H9 (cell line): ENCODE results near the gene IFNA5. TPM values are rescaled to one million over a fixed set of nuclear protein-coding genes. Genes with fewer than 3 reads are reported as not detected.

Experiments
- DNase-seq: peaks from one replicate; pipeline ENCODE4 v3.0.0-alpha.2; 2017
- H2AFZ ChIP-seq: one replicate; pipeline ENCODE4 v1.6.1; 2013; ENCODE audit warnings: mild to moderate bottlenecking, low read length, control low read depth, moderate library complexity
- H2AK5ac ChIP-seq: 2 replicates; pipeline ENCODE4 v1.6.1; 2013; ENCODE audit warnings: low read length, control low read depth, mixed read lengths; ENCODE audit not compliant: insufficient read length
- H2BK120ac ChIP-seq: one replicate; pipeline ENCODE4 v1.6.1; 2013; ENCODE audit warnings: low read depth, mild to moderate bottlenecking, low read length, control low read depth, inconsistent platforms; ENCODE audit not compliant: poor library complexity, severe bottlenecking
- H2BK12ac ChIP-seq: 2 replicates; pipeline ENCODE4 v1.6.1; 2013; ENCODE audit warnings: low read length, control low read depth, mixed read lengths, low read depth; ENCODE audit not compliant: insufficient read length
- H2BK15ac ChIP-seq: 2 replicates; pipeline ENCODE4 v1.6.1; 2013; ENCODE audit warnings: low read depth, low read length, control low read depth
- H2BK20ac ChIP-seq: one replicate; pipeline ENCODE4 v1.6.1; 2013; ENCODE audit warnings: low read depth, mild to moderate bottlenecking, low read length, control low read depth, inconsistent platforms; ENCODE audit not compliant: poor library complexity, severe bottlenecking
- H2BK5ac ChIP-seq: 2 replicates; pipeline ENCODE4 v1.6.1; 2013; ENCODE audit warnings: low read length, control low read depth, mixed read lengths; ENCODE audit not compliant: insufficient read length
- H3K14ac ChIP-seq: 2 replicates; pipeline ENCODE4 v1.6.1; 2013; ENCODE audit warnings: low read length, control low read depth; ENCODE audit not compliant: insufficient read depth
- H3K18ac ChIP-seq: 2 replicates; pipeline ENCODE4 v1.6.1; 2013; ENCODE audit warnings: low read depth, mild to moderate bottlenecking, mixed read lengths, low read length, control low read depth; ENCODE audit not compliant: insufficient read length
- H3K23ac ChIP-seq: 2 replicates; pipeline ENCODE4 v1.6.1; 2013; ENCODE audit warnings: low read length, control low read depth, mixed read lengths, low read depth; ENCODE audit not compliant: insufficient read length
- H3K23me2 ChIP-seq: 2 replicates; pipeline ENCODE4 v1.6.1; 2013; ENCODE audit warnings: low read depth, mild to moderate bottlenecking, mixed read lengths, low read length, control low read depth; ENCODE audit not compliant: insufficient read length, poor library complexity, severe bottlenecking
- H3K27ac ChIP-seq: 2 replicates; pipeline ENCODE4 v1.5.1; 2013; ENCODE audit warnings: low read length, control low read depth, mixed read lengths, low read depth; ENCODE audit not compliant: insufficient read length
- H3K27me3 ChIP-seq: 2 replicates; pipeline ENCODE4 v1.6.1; 2013; ENCODE audit warnings: low read length, control low read depth, inconsistent platforms; ENCODE audit not compliant: insufficient read depth
- H3K4ac ChIP-seq: 2 replicates; pipeline ENCODE4 v1.6.1; 2013; ENCODE audit warnings: low read depth, mild to moderate bottlenecking, control low read depth, inconsistent platforms, low read length, moderate library complexity
- H3K4me1 ChIP-seq: 2 replicates; pipeline ENCODE4 v1.6.1; 2013; ENCODE audit warnings: low read length, control low read depth, inconsistent platforms; ENCODE audit not compliant: insufficient read depth
- H3K4me2 ChIP-seq: 2 replicates; pipeline ENCODE4 v1.6.1; 2013; ENCODE audit warnings: low read length, control low read depth, mixed read lengths; ENCODE audit not compliant: insufficient read length, insufficient read depth
- H3K56ac ChIP-seq: 2 replicates; pipeline ENCODE4 v1.6.1; 2013; ENCODE audit warnings: low read depth, mild to moderate bottlenecking, mixed read lengths, low read length, control low read depth; ENCODE audit not compliant: insufficient read length
- H3K79me1 ChIP-seq: 2 replicates; pipeline ENCODE4 v1.6.1; 2013; ENCODE audit warnings: low read depth, mild to moderate bottlenecking, moderate library complexity, low read length, control low read depth, inconsistent platforms; ENCODE audit not compliant: insufficient read depth, poor library complexity, severe bottlenecking
- H3K79me2 ChIP-seq: 2 replicates; pipeline ENCODE4 v1.6.1; 2013; ENCODE audit warnings: low read length, control low read depth, inconsistent platforms; ENCODE audit not compliant: insufficient read depth
- H3K9ac ChIP-seq: 2 replicates; pipeline ENCODE4 v1.6.1; 2013; ENCODE audit warnings: low read length, control low read depth, mixed read lengths; ENCODE audit not compliant: insufficient read length; ENCODE audit errors: extremely low read depth
- H3K9me3 ChIP-seq: one replicate; pipeline ENCODE4 v1.6.1; 2013; ENCODE audit warnings: low read depth, low read length, inconsistent platforms; ENCODE audit not compliant: control insufficient read depth
- H3T11ph ChIP-seq: one replicate; pipeline ENCODE4 v1.6.1; 2013; ENCODE audit warnings: mild to moderate bottlenecking, low read length, control low read depth, inconsistent platforms
- H4K20me1 ChIP-seq: one replicate; pipeline ENCODE4 v1.6.1; 2013; ENCODE audit not compliant: control insufficient read depth, insufficient read length, insufficient read depth
- H4K5ac ChIP-seq: 2 replicates; pipeline ENCODE4 v1.6.1; 2013; ENCODE audit warnings: low read depth, mild to moderate bottlenecking, mixed read lengths, low read length, control low read depth; ENCODE audit not compliant: insufficient read length
- H4K8ac ChIP-seq: replicated peaks from 2 replicates; pipeline ENCODE4 v1.6.1; 2013; ENCODE audit warnings: low read length, control low read depth, mixed read lengths, low read depth; ENCODE audit not compliant: insufficient read length
- H4K91ac ChIP-seq: 2 replicates; pipeline ENCODE4 v1.6.1; 2013; ENCODE audit warnings: low read depth, mild to moderate bottlenecking, moderate library complexity, mixed read lengths, low read length, control low read depth; ENCODE audit not compliant: insufficient read length
- H3K27ac Mint-ChIP-seq, 3 experiments: 2 replicates in 2 of 3; 3 replicates in 1 of 3; pipeline ENCODE4 v1.8.0; 2020 to 2021; ENCODE audit warnings: mixed read lengths in 3 of 3, mild to moderate bottlenecking in 1 of 3, moderate library complexity in 1 of 3
- H3K27me3 Mint-ChIP-seq: 2 replicates; pipeline ENCODE4 v1.8.0; 2021; ENCODE audit warnings: low read depth, mild to moderate bottlenecking, moderate library complexity, mixed read lengths
- H3K36me3 Mint-ChIP-seq, 3 experiments: 2 replicates in 2 of 3; 3 replicates in 1 of 3; pipeline ENCODE4 v1.8.0; 2020 to 2021; ENCODE audit warnings: low read depth in 3 of 3, mixed read lengths in 3 of 3; ENCODE audit not compliant: insufficient read depth in 1 of 3
- H3K4me1 Mint-ChIP-seq, 2 experiments: 2 replicates each; pipeline ENCODE4 v1.8.0; 2020; ENCODE audit warnings: mixed read lengths in 2 of 2
- H3K4me3 Mint-ChIP-seq, 2 experiments: 2 replicates in 1 of 2; 3 replicates in 1 of 2; pipeline ENCODE4 v1.8.0; 2020 to 2021; ENCODE audit warnings: mild to moderate bottlenecking in 2 of 2, mixed read lengths in 2 of 2, moderate library complexity in 1 of 2
- H3K9me3 Mint-ChIP-seq, 2 experiments: 2 replicates in 1 of 2; 3 replicates in 1 of 2; pipeline ENCODE4 v1.8.0; 2020; ENCODE audit warnings: mild to moderate bottlenecking in 2 of 2, mixed read lengths in 2 of 2, moderate library complexity in 1 of 2
- whole genome bisulfite sequencing: extraction: QIAGEN DNeasy Blood & Tissue Kit; methylation state at CpG from one replicate; pipeline ENCODE4 v1.1.7; 2013; ENCODE audit warnings: missing lambda C conversion rate, low lambda C conversion rate, mixed read lengths; ENCODE audit not compliant: insufficient read length; ENCODE audit errors: extremely low coverage; 5-methylcytosine and 5-hydroxymethylcytosine counted together
- total RNA-seq: library from RNA; stranded (reverse); gene quantifications from 2 replicates; pipeline ENCODE4 v1.2.1, GENCODE V29; 2021
- TF ChIP-seq, protein P1 (sequence below): fragments of 200-600 bp; sonication (generic); conservative IDR thresholded peaks from 3 replicates; pipeline ENCODE4 v1.8.0; 2021; ENCODE audit warnings: antibody characterized with exemption, mild to moderate bottlenecking

Gene IFNA5
- total RNA-seq, 1 experiment from 2014 or later = not detected

DNA sequence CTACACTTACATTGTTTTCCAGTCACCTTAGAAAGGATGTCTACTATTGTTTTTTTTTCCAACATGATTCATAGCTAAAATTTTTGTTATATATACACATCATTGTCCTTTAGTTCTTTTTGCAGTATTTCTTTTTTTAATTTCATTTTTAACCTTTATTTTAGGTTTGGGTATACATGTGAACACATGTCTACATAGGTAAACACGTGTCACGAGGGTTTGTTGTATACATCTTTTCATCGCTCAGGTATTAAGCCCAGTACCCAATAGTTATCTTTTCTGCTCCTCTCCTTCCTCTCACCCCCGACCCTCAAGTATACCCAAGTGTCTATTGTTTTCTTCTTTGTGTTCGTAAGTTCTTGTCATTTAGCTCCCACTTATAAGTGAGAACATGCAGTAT, 19.0 kb downstream of the IFNA5 start:
- H4K8ac ChIP-seq = no peak overlapping the region
- Mint-ChIP-seq H3K9me3 (peaks cover 0 to 3% of the 10 kb centered on the region in 2 experiments; a peak in 3 of 5 replicates), H3K4me3 (no peak overlapping the region), H3K36me3 (no peaks in the 10 kb centered on the region), H3K4me1 (no peaks in the 10 kb centered on the region), H3K27me3 (peaks cover 27% of the 10 kb centered on the region), H3K27ac (no peak overlapping the region)
- no peak overlapping the region for H3K4ac ChIP-seq
- H3K14ac ChIP-seq = no peak overlapping the region
- H3K23me2 ChIP-seq = no peaks in the 10 kb centered on the region
- H3K9ac ChIP-seq = no peak overlapping the region
- no peak overlapping the region for H3K56ac ChIP-seq
- H3K27ac ChIP-seq = no peak overlapping the region
- no peaks in the 10 kb centered on the region for H3K4me1 ChIP-seq
- H3K27me3 ChIP-seq = no peaks in the 10 kb centered on the region
- no peaks in the 10 kb centered on the region for H4K20me1 ChIP-seq
- DNase-seq = no peak
- H3K23ac ChIP-seq = no peak overlapping the region
- TF ChIP-seq, protein P1, sequence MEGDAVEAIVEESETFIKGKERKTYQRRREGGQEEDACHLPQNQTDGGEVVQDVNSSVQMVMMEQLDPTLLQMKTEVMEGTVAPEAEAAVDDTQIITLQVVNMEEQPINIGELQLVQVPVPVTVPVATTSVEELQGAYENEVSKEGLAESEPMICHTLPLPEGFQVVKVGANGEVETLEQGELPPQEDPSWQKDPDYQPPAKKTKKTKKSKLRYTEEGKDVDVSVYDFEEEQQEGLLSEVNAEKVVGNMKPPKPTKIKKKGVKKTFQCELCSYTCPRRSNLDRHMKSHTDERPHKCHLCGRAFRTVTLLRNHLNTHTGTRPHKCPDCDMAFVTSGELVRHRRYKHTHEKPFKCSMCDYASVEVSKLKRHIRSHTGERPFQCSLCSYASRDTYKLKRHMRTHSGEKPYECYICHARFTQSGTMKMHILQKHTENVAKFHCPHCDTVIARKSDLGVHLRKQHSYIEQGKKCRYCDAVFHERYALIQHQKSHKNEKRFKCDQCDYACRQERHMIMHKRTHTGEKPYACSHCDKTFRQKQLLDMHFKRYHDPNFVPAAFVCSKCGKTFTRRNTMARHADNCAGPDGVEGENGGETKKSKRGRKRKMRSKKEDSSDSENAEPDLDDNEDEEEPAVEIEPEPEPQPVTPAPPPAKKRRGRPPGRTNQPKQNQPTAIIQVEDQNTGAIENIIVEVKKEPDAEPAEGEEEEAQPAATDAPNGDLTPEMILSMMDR = no peak
- no peak overlapping the region for H2BK15ac ChIP-seq
- no peak overlapping the region for H3K4me2 ChIP-seq
- H3K79me1 ChIP-seq = no peaks in the 10 kb centered on the region
- H4K5ac ChIP-seq = no peak overlapping the region
- no peak overlapping the region for H2BK20ac ChIP-seq
- no peak overlapping the region for H2AFZ ChIP-seq
- H2BK5ac ChIP-seq = no peak overlapping the region
- no peaks in the 10 kb centered on the region for H3K9me3 ChIP-seq
- no peak overlapping the region for H2BK120ac ChIP-seq
- no CpG with 5 or more reads among the region's 5 CpGs for WGBS
- no peak overlapping the region for H3T11ph ChIP-seq
- H4K91ac ChIP-seq = no peak overlapping the region
- no peak overlapping the region for H2BK12ac ChIP-seq
- H3K18ac ChIP-seq = no peak overlapping the region
- no peak overlapping the region for H2AK5ac ChIP-seq
- no peaks in the 10 kb centered on the region for H3K79me2 ChIP-seq
